AG09309 (cell line): ENCODE data around the gene ANKFY1.

Experiments used
- DNase-seq: peaks from one replicate; pipeline ENCODE4 v3.0.0-alpha.2; 2010; ENCODE audit warnings: low read depth
- H3K4me3 ChIP-seq: 2 replicates; pipeline ENCODE4 v1.5.1; 2011; ENCODE audit warnings: mild to moderate bottlenecking, low read depth, low read length, moderate library complexity; ENCODE audit not compliant: control insufficient read depth
- TF ChIP-seq, protein P1 (sequence below): IDR thresholded peaks from 2 replicates; pipeline ENCODE4 v1.5.1; 2011; ENCODE audit warnings: mild to moderate bottlenecking, low read depth, low read length, inconsistent platforms; ENCODE audit not compliant: insufficient read depth, control insufficient read depth; ENCODE audit errors: missing control alignments

Gene ANKFY1

DNA sequence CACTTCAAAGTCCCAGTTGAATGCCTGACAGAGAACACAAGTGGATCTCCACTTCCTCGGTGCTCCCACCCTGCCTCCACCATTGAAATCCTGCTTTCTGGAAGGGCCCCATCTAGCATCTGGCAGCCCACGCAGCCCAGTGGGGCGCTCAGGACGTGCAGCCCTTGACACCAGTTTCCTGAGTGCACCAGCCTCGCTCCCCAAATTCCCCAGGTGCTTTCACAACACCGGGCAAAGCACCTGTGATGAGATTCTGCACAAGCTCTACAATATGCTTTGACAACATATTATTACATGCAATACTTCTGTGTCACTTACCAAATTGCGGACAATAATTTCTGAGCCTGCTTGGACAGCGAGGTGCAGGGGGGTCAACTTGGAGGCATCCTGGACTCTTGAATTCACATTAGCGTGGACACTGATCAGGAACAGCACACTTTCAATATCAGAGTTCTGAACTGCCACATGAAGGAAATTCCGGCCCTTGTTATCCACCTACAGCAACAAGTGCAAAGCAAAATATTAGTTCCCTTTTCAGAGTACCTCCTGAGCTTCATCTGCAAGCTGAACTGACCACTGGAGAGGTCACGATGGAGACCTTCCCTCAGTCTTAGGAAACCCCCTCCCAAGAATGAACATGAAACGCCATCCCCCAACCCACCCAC, 86.8 kb downstream of the ANKFY1 start:
- TF ChIP-seq, protein P1, sequence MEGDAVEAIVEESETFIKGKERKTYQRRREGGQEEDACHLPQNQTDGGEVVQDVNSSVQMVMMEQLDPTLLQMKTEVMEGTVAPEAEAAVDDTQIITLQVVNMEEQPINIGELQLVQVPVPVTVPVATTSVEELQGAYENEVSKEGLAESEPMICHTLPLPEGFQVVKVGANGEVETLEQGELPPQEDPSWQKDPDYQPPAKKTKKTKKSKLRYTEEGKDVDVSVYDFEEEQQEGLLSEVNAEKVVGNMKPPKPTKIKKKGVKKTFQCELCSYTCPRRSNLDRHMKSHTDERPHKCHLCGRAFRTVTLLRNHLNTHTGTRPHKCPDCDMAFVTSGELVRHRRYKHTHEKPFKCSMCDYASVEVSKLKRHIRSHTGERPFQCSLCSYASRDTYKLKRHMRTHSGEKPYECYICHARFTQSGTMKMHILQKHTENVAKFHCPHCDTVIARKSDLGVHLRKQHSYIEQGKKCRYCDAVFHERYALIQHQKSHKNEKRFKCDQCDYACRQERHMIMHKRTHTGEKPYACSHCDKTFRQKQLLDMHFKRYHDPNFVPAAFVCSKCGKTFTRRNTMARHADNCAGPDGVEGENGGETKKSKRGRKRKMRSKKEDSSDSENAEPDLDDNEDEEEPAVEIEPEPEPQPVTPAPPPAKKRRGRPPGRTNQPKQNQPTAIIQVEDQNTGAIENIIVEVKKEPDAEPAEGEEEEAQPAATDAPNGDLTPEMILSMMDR, result no peak
- DNase-seq, result no peak
- no peak overlapping the region for H3K4me3 ChIP-seq

GRCh38 chr17:4175921-4176807, 87.6 kb downstream of the ANKFY1 start:
- TF ChIP-seq, protein P1, result no peak
- H3K4me3 ChIP-seq, result no peak overlapping the region
- DNase-seq, result no peak

- DNase-seq, result no peak
- TF ChIP-seq, protein P1, result no peak
- no peak overlapping the region for H3K4me3 ChIP-seq
Measured at GRCh38 chr17:4174556-4174955, 89.2 kb downstream of the ANKFY1 start.

DNA sequence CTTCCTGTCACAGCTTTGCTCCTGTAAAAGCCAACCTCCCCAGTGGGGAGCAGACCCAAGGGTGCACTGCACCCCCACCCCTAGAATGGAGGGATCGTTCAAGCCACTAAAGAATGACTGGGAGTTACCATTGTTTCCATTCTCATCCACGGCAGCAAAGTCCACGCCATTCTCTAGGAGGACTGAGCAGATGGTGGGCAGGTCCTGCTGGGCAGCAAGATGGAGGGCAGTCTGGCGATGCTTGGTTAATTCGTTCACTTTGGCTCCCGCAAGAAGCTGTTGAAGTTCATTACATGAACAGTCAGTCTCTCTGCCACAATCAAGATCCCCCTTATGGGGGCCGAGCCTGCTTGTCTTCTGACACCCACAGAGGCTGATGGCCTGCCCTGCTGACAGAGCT, 90.0 kb downstream of the ANKFY1 start:
- DNase-seq, result no peak
- TF ChIP-seq, protein P1, result no peak
- H3K4me3 ChIP-seq, result no peak overlapping the region

GRCh38 chr17:4172356-4172755, 91.4 kb downstream of the ANKFY1 start:
- DNase-seq, result no peak
- TF ChIP-seq, protein P1, result no peak
- no peak overlapping the region for H3K4me3 ChIP-seq

- H3K4me3 ChIP-seq, result no peak overlapping the region
- DNase-seq, result no peak
- TF ChIP-seq, protein P1, result no peak
Measured at GRCh38 chr17:4170639-4171280, 93.0 kb downstream of the ANKFY1 start.
